K562 (cell line): ENCODE results near the gene SCNN1A. TPM values are rescaled to one million over a fixed set of nuclear protein-coding genes. Genes with fewer than 3 reads are reported as not detected.

Experiments
- ATAC-seq: fragments of 200-7000 bp; cut with Tn5 transposase; 3 replicates; pipeline ENCODE4 v1.9.1; 2020; ENCODE audit warnings: moderate library complexity
- BruUV-seq: library from RNA; stranded (reverse); fragments of 400-500 nt; replicated peaks from 2 replicates; lab custom pipeline; 2021; lab: Mats Ljungman, UMichigan
- CTCF ChIA-PET: fragments of 300-600 bp; formaldehyde crosslinking; extraction: SDS; loops from one replicate; lab custom pipeline; 2021; ENCODE audit warnings: low intra/inter-chr PET ratio; lab: Yijun Ruan, JAX
- POLR2A ChIA-PET: fragments of 300-600, 350-650 bp; sonication (Branson Sonifier 250); formaldehyde crosslinking; extraction: SDS; loops from one replicate; lab custom pipeline; 2021; ENCODE audit warnings: antibody characterized with exemption, inconsistent platforms; lab: Yijun Ruan, JAX
- DNase-seq, 4 experiments: peaks; one replicate each; pipeline versions ENCODE4 v3.0.0 to v3.0.0-alpha.2; 2011 to 2018; ENCODE audit warnings: low spot score in 3 of 4, mixed read lengths in 3 of 4; ENCODE audit errors: extremely low read depth in 1 of 4
- FAIRE-seq: peaks from 2 replicates; lab custom pipeline; 2011; peaks lifted over from hg19 to GRCh38; lab: Jason Lieb, UNC
- H2AFZ ChIP-seq: 2 replicates; pipeline ENCODE4 v1.6.0; 2011; ENCODE audit warnings: low read depth, low read length, control low read depth, inconsistent platforms
- H3K27ac ChIP-seq: fragments of 200-600 bp; 3 replicates; pipeline ENCODE4 v1.8.0; 2011; ENCODE audit warnings: low read depth, mild to moderate bottlenecking, control low read depth, inconsistent platforms, low read length, moderate library complexity, mixed read lengths; ENCODE audit errors: extremely low read depth
- H3K27me3 ChIP-seq, 2 experiments: fragments of 300-600 bp in 1 of 2; 2 replicates in 1 of 2; 3 replicates in 1 of 2; pipeline versions ENCODE4 v1.6.0 to v1.8.0; 2011; ENCODE audit warnings: inconsistent platforms in 2 of 2, low read length in 2 of 2, mild to moderate bottlenecking in 1 of 2, mixed read lengths in 1 of 2, moderate library complexity in 1 of 2; ENCODE audit not compliant: control insufficient read depth in 2 of 2, insufficient read depth in 2 of 2
- H3K36me3 ChIP-seq: fragments of 300-600 bp; 3 replicates; pipeline ENCODE4 v1.8.0; 2011; ENCODE audit warnings: mild to moderate bottlenecking, low read length, inconsistent platforms; ENCODE audit not compliant: control insufficient read depth, insufficient read depth
- H3K4me1 ChIP-seq, 2 experiments: fragments of 200-600 bp in 1 of 2; replicated peaks in 1 of 2; 2 replicates in 1 of 2; 3 replicates in 1 of 2; pipeline versions ENCODE4 v1.5.1 to v1.8.0; 2011; ENCODE audit warnings: inconsistent platforms in 2 of 2, low read length in 2 of 2, mild to moderate bottlenecking in 1 of 2, mixed read lengths in 1 of 2, moderate library complexity in 1 of 2; ENCODE audit not compliant: control insufficient read depth in 2 of 2, insufficient read depth in 2 of 2
- H3K4me2 ChIP-seq: 2 replicates; pipeline ENCODE4 v1.6.1; 2011; ENCODE audit warnings: low read length, control low read depth, inconsistent platforms, mixed read lengths; ENCODE audit not compliant: insufficient read depth
- H3K4me3 ChIP-seq: fragments of 200-600 bp; sonication (generic), shearing (Covaris generic); 2 replicates; pipeline ENCODE4 v1.5.1; 2016; ENCODE audit warnings: control low read depth, inconsistent platforms
- H3K79me2 ChIP-seq: fragments of 200-600 bp; 3 replicates; pipeline ENCODE4 v1.8.0; 2011; ENCODE audit warnings: low read length, inconsistent platforms; ENCODE audit not compliant: control insufficient read depth, insufficient read depth
- H3K9ac ChIP-seq, 2 experiments: 2 replicates each; pipeline versions ENCODE4 v1.6.0 to v1.6.1; 2011; ENCODE audit warnings: low read depth in 2 of 2, low read length in 2 of 2, control low read depth in 1 of 2, inconsistent platforms in 1 of 2, mild to moderate bottlenecking in 1 of 2, mixed read lengths in 1 of 2; ENCODE audit not compliant: insufficient read depth in 1 of 2
- H3K9me1 ChIP-seq: one replicate; pipeline ENCODE4 v1.6.0; 2011; ENCODE audit warnings: inconsistent platforms, mild to moderate bottlenecking, low read length, moderate library complexity; ENCODE audit not compliant: control insufficient read depth, insufficient read depth
- H3K9me3 ChIP-seq: replicated peaks from 2 replicates; pipeline ENCODE4 v1.5.1; 2011; ENCODE audit warnings: low read depth, low read length, inconsistent platforms; ENCODE audit not compliant: control insufficient read depth, insufficient read depth
- H4K20me1 ChIP-seq: replicated peaks from 2 replicates; pipeline ENCODE4 v1.6.1; 2011; ENCODE audit warnings: low read length, inconsistent platforms, mixed read lengths; ENCODE audit not compliant: control insufficient read depth, insufficient read depth
- CREBBP ChIP-seq: IDR thresholded peaks from one replicate; pipeline ENCODE4 v1.6.1; 2012; ENCODE audit warnings: low read depth, mild to moderate bottlenecking, control low read depth, inconsistent platforms, low read length
- ELF2 ChIP-seq: fragments of 250-450 bp; sonication (Bioruptor Pico); IDR thresholded peaks from 2 replicates; pipeline ENCODE4 v1.5.0; 2021; ENCODE audit warnings: mild to moderate bottlenecking
- NFE2L1 ChIP-seq: fragments of 450-650 bp; IDR thresholded peaks from 2 replicates; pipeline ENCODE4 v1.6.1; 2016; ENCODE audit warnings: missing genetic modification characterization, low read depth, mild to moderate bottlenecking, missing compliant biosample characterization, moderate library complexity, borderline replicate concordance
- NFIC ChIP-seq: fragments of 450-650 bp; IDR thresholded peaks from 2 replicates; pipeline ENCODE4 v1.6.1; 2017; ENCODE audit warnings: mild to moderate bottlenecking, inconsistent platforms
- SAFB ChIP-seq: fragments of 200-400 bp; formaldehyde crosslinking; IDR thresholded peaks from 2 replicates; pipeline ENCODE4 v1.6.1; 2017; ENCODE audit warnings: low read depth, low read length, borderline replicate concordance
- STAT5A ChIP-seq: IDR thresholded peaks from 2 replicates; pipeline ENCODE4 v1.6.1; 2012; ENCODE audit warnings: low read length, inconsistent platforms, borderline replicate concordance
- STAT5B ChIP-seq: fragments of 250-450 bp; sonication (Bioruptor Pico); IDR thresholded peaks from 2 replicates; pipeline ENCODE4 v1.8.0; 2021; ENCODE audit warnings: mild to moderate bottlenecking, inconsistent platforms
- TGIF2 ChIP-seq: sonication (generic); formaldehyde crosslinking; IDR thresholded peaks from 2 replicates; pipeline ENCODE4 v1.8.1; 2022; ENCODE audit warnings: mild to moderate bottlenecking, missing genetic modification reagents, moderate library complexity
- WGBS: fragments of 100-300 bp; shearing (Covaris generic); methylation state at CpG from one replicate; pipeline ENCODE4 v1.1.6; 2016; ENCODE audit warnings: low coverage, mixed read lengths; ENCODE audit not compliant: insufficient coverage; ENCODE audit errors: missing lambda C conversion rate; 5-methylcytosine and 5-hydroxymethylcytosine counted together
- in situ Hi-C: fragments of 300-500 bp; cut with MboI; formaldehyde crosslinking; loops from 4 replicates; pipeline ENCODE4 v1.15.0; 2018; ENCODE audit warnings: inconsistent platforms, mixed read lengths
- intact Hi-C: fragments of 100-400 bp; cut with micrococcal nuclease; formaldehyde crosslinking; loops from 2 replicates; pipeline ENCODE4 v1.14.2; 2022
- polyA plus RNA-seq, 8 experiments: library from polyadenylated mRNA; depleted of rRNA in 4 of 8; stranded (reverse) in 5 of 8; unstranded in 3 of 8; fragments of >200 nt; fragmentation: Nextera tagmentation in 2 of 8; fragmentation: Illumina TruSeq in 1 of 8; extraction: Ambion mirVana in 2 of 8; extraction: Trizol in 1 of 8; gene quantifications; 2 replicates each; pipeline versions ENCODE4 v1.2.1 to v1.2.3, GENCODE V29; 2011 to 2014; ENCODE audit warnings: inconsistent platforms in 1 of 8, missing spikeins in 1 of 8
- total RNA-seq, 7 experiments: library from RNA; depleted of rRNA in 6 of 7; stranded (reverse); fragments of >200 nt in 6 of 7; fragmentation: Illumina TruSeq in 2 of 7; extraction: Trizol in 2 of 7; gene quantifications; 2 replicates each; pipeline versions ENCODE4 v1.2.1 to v1.2.3, GENCODE V29; 2011 to 2021; ENCODE audit warnings: low replicate concordance in 1 of 7

SCNN1A gene
- total and polyA plus RNA-seq, 9 of the 15 experiments (the other 6 are each of a cell fraction or from before 2014, with no cell fraction given): 0.15 to 0.49 (median 0.32) TPM; not detected in 5

- Histone ChIP-seq H3K27me3 (no peaks in the 10 kb centered on the region), H3K9me1 (no peaks in the 10 kb centered on the region), H2AFZ (no peak overlapping the region), H3K36me3 (no peaks in the 10 kb centered on the region), H3K79me2 (no peaks in the 10 kb centered on the region), H3K4me2 (no peak overlapping the region)
- ChIA-PET CTCF (interaction anchor here (0.6 to 0.8 kb wide), 2 partner anchors 16 to 100 kb away, joined by 3 read pairs; no protein-coding TSS in a partner anchor), POLR2A (no interaction called here)
- ATAC-seq: no peak
- FAIRE-seq: peak; percentile 32
- 84% methylated on average over 10 of the region's 10 CpGs for WGBS
- no peak for TF ChIP-seq CREBBP
- TF ChIP-seq STAT5B (CRISPR knock-in tag): no peak
- TF ChIP-seq STAT5A: no peak
- TF ChIP-seq TGIF2: no peak
- no peak for TF ChIP-seq SAFB
- no peak for TF ChIP-seq NFIC
- TF ChIP-seq ELF2 (CRISPR knock-in tag): no peak
- no peak for TF ChIP-seq NFE2L1
- TF ChIP-seq, all 486 proteins: peak for 0
- no peak for DNase-seq
- Histone ChIP-seq H3K4me1 (no peaks in the 10 kb centered on the region), H3K9me3 (0 out of 2 replicates have a peak, but pooled peaks cover 1% of the 10 kb centered on the region), H3K9ac (no peak overlapping the region), H3K27ac (no peak overlapping the region), H3K4me3 (no peak overlapping the region), H4K20me1 (no peaks in the 10 kb centered on the region)
- no TSS peak for BruUV-seq
- intact Hi-C loops: no loop called here
- in situ Hi-C loops: no loop called here
Observed at GRCh38 chr12:6407236-6407954, 32.0 kb upstream of the SCNN1A start.
